ENCODE data around the gene ERICH2.
"Not testable (repeated sequence)": the region's sequence is repeated elsewhere in the genome, so short reads cannot be mapped to it uniquely, and the experiment has no call there.

ERICH2 gene

GRCh38 chr2:170723446-170723958 is 46.7 kb upstream of the ERICH2 start:
- no peaks in the 10 kb centered on the region for H3F3A ChIP-seq (ENCODE audit: control insufficient read depth, insufficient read depth)
- no peaks in the 10 kb centered on the region for H3K9me3 ChIP-seq (ENCODE audit: control insufficient read depth, insufficient read depth, low read length)
- no peaks in the 10 kb centered on the region for H3K4me1 ChIP-seq (ENCODE audit: control insufficient read depth, low read length)
- TF ChIP-seq CTCF (IDR thresholded peaks at IDR 0.05; ENCODE audit: low read depth, low read length, poor library complexity, severe bottlenecking) (no peak), EZH2phosphoT487 (IDR thresholded peaks at IDR 0.05; ENCODE audit: borderline replicate concordance, low read length) (no peak)
- H3K9me2 ChIP-seq (replicated peaks; ENCODE audit: control insufficient read depth, low read length), result no peaks in the 10 kb centered on the region
- no peaks in the 10 kb centered on the region for H4K20me1 ChIP-seq (ENCODE audit: control insufficient read depth, insufficient read depth, low read depth, low read length)
- H3K36me3 ChIP-seq (ENCODE audit: control insufficient read depth, low read length), result no peaks in the 10 kb centered on the region
- H3K4me3 ChIP-seq (ENCODE audit: low read length), result no peak overlapping the region
- no peak overlapping the region for H3K4me2 ChIP-seq (ENCODE audit: low read length)
- H3K27ac ChIP-seq (ENCODE audit: low read depth, low read length), result no peak overlapping the region
- peaks cover 3% of the 10 kb centered on the region; the same call in 1 of the 2 replicates for H3K27me3 ChIP-seq (ENCODE audit: control insufficient read depth, low read length)
- H3K79me2 ChIP-seq (ENCODE audit: control insufficient read depth, low read length), result no peaks in the 10 kb centered on the region

- no peak overlapping the region for H3K4me3 ChIP-seq (ENCODE audit: low read length)
- no peak for TF ChIP-seq EZH2phosphoT487 (IDR thresholded peaks at IDR 0.05; ENCODE audit: borderline replicate concordance, low read length)
- TF ChIP-seq CTCF (IDR thresholded peaks at IDR 0.05; ENCODE audit: low read depth, low read length, poor library complexity, severe bottlenecking), result no peak
- peaks cover 2% of the 10 kb centered on the region; the same call in 1 of the 2 replicates for H3K27me3 ChIP-seq (ENCODE audit: control insufficient read depth, low read length)
- no peaks in the 10 kb centered on the region for H3K9me3 ChIP-seq (ENCODE audit: control insufficient read depth, insufficient read depth, low read length)
- no peak overlapping the region for H3K4me2 ChIP-seq (ENCODE audit: low read length)
- no peaks in the 10 kb centered on the region for H3F3A ChIP-seq (ENCODE audit: control insufficient read depth, insufficient read depth)
- no peak overlapping the region for H3K27ac ChIP-seq (ENCODE audit: low read depth, low read length)
- no peaks in the 10 kb centered on the region for H3K79me2 ChIP-seq (ENCODE audit: control insufficient read depth, low read length)
- H4K20me1 ChIP-seq (ENCODE audit: control insufficient read depth, insufficient read depth, low read depth, low read length), result no peaks in the 10 kb centered on the region
- H3K9me2 ChIP-seq (replicated peaks; ENCODE audit: control insufficient read depth, low read length), result no peaks in the 10 kb centered on the region
- H3K36me3 ChIP-seq (ENCODE audit: control insufficient read depth, low read length), result no peaks in the 10 kb centered on the region
- H3K4me1 ChIP-seq (ENCODE audit: control insufficient read depth, low read length), result no peaks in the 10 kb centered on the region
These were observed 36.2 kb upstream of the ERICH2 start for GRCh38 chr2:170733798-170734600.

GRCh38 chr2:170734601-170735000 is 35.6 kb upstream of the ERICH2 start:
- not testable (repeated sequence) for H3K4me2 ChIP-seq (ENCODE audit: low read length); H3F3A ChIP-seq (ENCODE audit: control insufficient read depth, insufficient read depth); H3K4me3 ChIP-seq (ENCODE audit: low read length)

GRCh38 chr2:170736628-170737027 is 33.5 kb upstream of the ERICH2 start:
- Histone ChIP-seq H4K20me1 (ENCODE audit: control insufficient read depth, insufficient read depth, low read depth, low read length) (no peaks in the 10 kb centered on the region), H3K9me3 (ENCODE audit: control insufficient read depth, insufficient read depth, low read length) (no peaks in the 10 kb centered on the region), H3K27me3 (ENCODE audit: control insufficient read depth, low read length) (peaks cover 2% of the 10 kb centered on the region; the same call in 1 of the 2 replicates), H3F3A (ENCODE audit: control insufficient read depth, insufficient read depth) (no peaks in the 10 kb centered on the region), H3K9me2 (replicated peaks; ENCODE audit: control insufficient read depth, low read length) (no peaks in the 10 kb centered on the region), H3K4me1 (ENCODE audit: control insufficient read depth, low read length) (no peaks in the 10 kb centered on the region), H3K4me3 (ENCODE audit: low read length) (no peak overlapping the region), H3K79me2 (ENCODE audit: control insufficient read depth, low read length) (no peaks in the 10 kb centered on the region), H3K4me2 (ENCODE audit: low read length) (no peak overlapping the region), H3K36me3 (ENCODE audit: control insufficient read depth, low read length) (no peaks in the 10 kb centered on the region), H3K27ac (ENCODE audit: low read depth, low read length) (no peak overlapping the region)
- TF ChIP-seq EZH2phosphoT487 (IDR thresholded peaks at IDR 0.05; ENCODE audit: borderline replicate concordance, low read length) (no peak), CTCF (IDR thresholded peaks at IDR 0.05; ENCODE audit: low read depth, low read length, poor library complexity, severe bottlenecking) (no peak)

More at GRCh38 chr2:170734601-170735000, 35.6 kb upstream of the ERICH2 start:
- not testable (repeated sequence) for H3K9me2 ChIP-seq (replicated peaks; ENCODE audit: control insufficient read depth, low read length); H4K20me1 ChIP-seq (ENCODE audit: control insufficient read depth, insufficient read depth, low read depth, low read length); H3K79me2 ChIP-seq (ENCODE audit: control insufficient read depth, low read length); H3K27me3 ChIP-seq (ENCODE audit: control insufficient read depth, low read length); H3K9me3 ChIP-seq (ENCODE audit: control insufficient read depth, insufficient read depth, low read length); H3K27ac ChIP-seq (ENCODE audit: low read depth, low read length); H3K36me3 ChIP-seq (ENCODE audit: control insufficient read depth, low read length); H3K4me1 ChIP-seq (ENCODE audit: control insufficient read depth, low read length)
